IPS-15b (cell line): ENCODE measurements around the gene CDH18.
"Not testable (repeated sequence)": the region's sequence is repeated elsewhere in the genome, so short reads cannot be mapped to it uniquely, and the experiment has no call there.

Experiments used
- H3K27me3 ChIP-seq: one replicate; pipeline ENCODE4 v1.6.1; 2013; ENCODE audit warnings: low read length; ENCODE audit not compliant: control insufficient read depth, insufficient read depth
- H3K36me3 ChIP-seq: one replicate; pipeline ENCODE4 v1.6.1; 2013; ENCODE audit warnings: low read length; ENCODE audit not compliant: control insufficient read depth, insufficient read depth
- H3K4me1 ChIP-seq: one replicate; pipeline ENCODE4 v1.6.1; 2013; ENCODE audit warnings: mild to moderate bottlenecking, low read length; ENCODE audit not compliant: control insufficient read depth, insufficient read depth
- H3K4me3 ChIP-seq: one replicate; pipeline ENCODE4 v1.5.1; 2013; ENCODE audit warnings: low read depth, low read length
- H3K9ac ChIP-seq: one replicate; pipeline ENCODE4 v1.6.1; 2013; ENCODE audit warnings: low read depth, mild to moderate bottlenecking, low read length
- H3K9me3 ChIP-seq: one replicate; pipeline ENCODE4 v1.6.1; 2013; ENCODE audit warnings: mild to moderate bottlenecking, low read length; ENCODE audit not compliant: control insufficient read depth, insufficient read depth

CDH18 gene

DNA sequence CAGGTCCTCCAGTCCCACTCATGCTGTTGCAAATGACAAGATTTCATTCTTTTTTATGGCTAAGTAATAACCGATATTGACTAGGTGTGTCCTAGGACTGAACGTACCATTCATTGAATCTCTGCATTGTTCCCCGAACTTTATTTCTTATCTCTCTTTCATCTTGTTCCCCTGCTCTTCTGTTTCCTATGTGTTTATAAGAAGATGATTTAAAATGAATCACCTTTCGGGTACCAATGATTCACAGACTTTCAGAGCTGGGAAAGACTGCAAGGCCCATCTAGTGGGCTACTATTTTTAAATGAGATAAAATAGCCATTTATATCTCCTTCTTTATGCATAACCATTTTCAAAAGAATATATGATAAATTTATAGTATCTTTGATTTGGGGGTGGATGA, 133.0 kb downstream of the CDH18 start:
- Histone ChIP-seq H3K4me3 (no peak overlapping the region), H3K9ac (no peak overlapping the region), H3K27me3 (no peaks in the 10 kb centered on the region), H3K4me1 (no peaks in the 10 kb centered on the region), H3K36me3 (no peaks in the 10 kb centered on the region), H3K9me3 (no peaks in the 10 kb centered on the region)

DNA sequence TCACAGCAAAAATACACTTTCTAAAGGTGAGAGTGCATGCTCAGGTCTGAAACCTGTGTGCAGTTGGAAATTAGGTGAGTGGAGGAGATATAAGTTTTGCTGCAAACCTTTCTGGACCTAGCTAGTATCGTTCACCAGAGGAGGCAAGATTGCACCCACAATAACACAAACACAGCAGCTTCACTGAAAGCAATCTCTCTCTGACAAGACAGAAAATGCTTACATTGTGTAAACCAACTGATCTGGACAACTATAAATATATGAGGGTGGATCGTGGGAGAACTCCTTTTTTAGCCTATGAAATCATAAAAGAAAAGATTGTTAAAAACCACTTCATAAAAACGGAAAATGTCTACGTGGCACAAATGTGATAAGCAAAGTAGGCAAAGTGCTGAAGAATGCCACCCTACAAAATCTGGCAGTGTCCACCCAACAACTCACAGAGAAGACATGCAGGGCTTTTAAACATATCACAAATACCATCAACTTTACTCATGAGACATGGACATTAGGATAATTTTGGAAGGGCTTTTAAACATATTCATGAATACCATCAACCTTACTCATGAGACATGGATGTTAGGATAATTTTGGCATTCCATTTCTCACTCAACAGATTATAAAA, 134.3 kb downstream of the CDH18 start:
- no peaks in the 10 kb centered on the region for H3K4me1 ChIP-seq
- no peaks in the 10 kb centered on the region for H3K9me3 ChIP-seq
- no peaks in the 10 kb centered on the region for H3K36me3 ChIP-seq
- no peak overlapping the region for H3K9ac ChIP-seq
- H3K4me3 ChIP-seq: no peak overlapping the region
- no peaks in the 10 kb centered on the region for H3K27me3 ChIP-seq

DNA sequence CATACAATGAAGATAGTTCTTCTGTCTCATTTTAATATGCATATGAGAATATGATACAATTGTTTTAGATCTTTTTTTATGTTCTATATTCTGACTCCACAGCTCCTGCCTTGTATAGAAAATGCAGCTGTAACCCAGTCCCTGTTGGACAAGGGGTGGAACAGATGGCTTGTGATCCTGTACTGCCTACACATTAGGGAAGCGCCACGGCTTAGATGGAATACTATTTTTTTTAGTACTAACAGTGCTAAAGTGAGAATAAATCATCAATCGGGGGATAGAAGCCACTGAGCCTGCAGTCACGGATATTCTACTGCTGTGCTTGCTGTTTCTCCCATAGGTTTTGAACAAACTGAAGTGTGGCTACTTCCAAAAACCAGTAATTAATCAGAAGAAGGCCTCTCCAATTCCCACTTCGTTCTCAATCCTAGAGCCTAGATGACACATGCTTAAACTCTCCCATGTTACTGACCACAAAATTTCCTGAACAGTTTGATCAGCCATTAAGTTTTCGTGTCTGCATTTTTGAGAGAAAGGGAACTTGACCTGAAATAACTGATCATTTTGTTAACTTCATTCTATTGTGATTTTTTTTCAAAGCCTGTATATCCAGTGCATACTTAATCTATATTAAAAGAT, 150.3 kb downstream of the CDH18 start:
- H3K9ac ChIP-seq: no peak overlapping the region
- no peaks in the 10 kb centered on the region for H3K36me3 ChIP-seq
- H3K27me3 ChIP-seq: no peaks in the 10 kb centered on the region
- H3K4me3 ChIP-seq: no peak overlapping the region
- no peaks in the 10 kb centered on the region for H3K4me1 ChIP-seq
- H3K9me3 ChIP-seq: no peaks in the 10 kb centered on the region

DNA sequence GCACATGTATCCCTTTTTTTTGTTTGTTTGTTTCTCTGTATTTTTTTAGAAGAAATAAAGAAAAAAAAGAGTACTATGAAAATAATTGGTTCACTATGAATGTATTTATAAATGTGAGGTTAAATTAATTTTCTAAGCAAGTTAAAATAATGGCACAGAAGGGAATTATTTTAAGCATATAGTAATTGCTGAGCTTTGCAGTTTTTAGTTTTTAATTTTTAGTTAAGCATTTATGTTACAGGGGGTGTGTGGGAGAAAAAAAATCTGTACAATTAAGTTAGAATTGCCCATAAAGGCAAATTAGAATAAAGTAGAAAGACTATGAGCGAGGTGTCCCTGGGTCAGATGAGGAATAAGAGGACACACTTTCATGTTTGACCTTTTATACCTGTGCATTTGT, 152.6 kb downstream of the CDH18 start:
- Histone ChIP-seq H3K9ac (no peak overlapping the region), H3K27me3 (no peaks in the 10 kb centered on the region), H3K9me3 (no peaks in the 10 kb centered on the region), H3K4me1 (no peaks in the 10 kb centered on the region), H3K36me3 (no peaks in the 10 kb centered on the region), H3K4me3 (no peak overlapping the region)

DNA sequence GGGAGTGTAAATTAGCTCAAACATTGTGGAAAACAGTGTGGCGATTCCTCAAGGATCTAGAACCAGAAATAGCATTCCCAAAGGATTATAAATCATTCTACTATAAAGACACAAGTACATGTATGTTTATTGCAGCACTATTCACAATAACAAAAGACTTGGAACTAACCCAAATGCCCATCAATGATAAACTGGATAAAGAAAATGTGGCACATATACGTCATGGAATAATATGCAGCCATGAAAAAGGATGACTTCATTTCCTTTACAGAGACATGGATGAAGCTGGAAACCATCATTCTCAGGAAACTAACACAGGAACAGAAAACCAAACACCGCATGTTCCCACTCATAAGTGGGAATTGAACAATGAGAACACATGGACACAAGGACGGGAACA, 175.3 kb downstream of the CDH18 start:
- H3K9me3 ChIP-seq, H3K9ac ChIP-seq, H3K36me3 ChIP-seq, H3K4me1 ChIP-seq, H3K27me3 ChIP-seq, H3K4me3 ChIP-seq: not testable (repeated sequence)

DNA sequence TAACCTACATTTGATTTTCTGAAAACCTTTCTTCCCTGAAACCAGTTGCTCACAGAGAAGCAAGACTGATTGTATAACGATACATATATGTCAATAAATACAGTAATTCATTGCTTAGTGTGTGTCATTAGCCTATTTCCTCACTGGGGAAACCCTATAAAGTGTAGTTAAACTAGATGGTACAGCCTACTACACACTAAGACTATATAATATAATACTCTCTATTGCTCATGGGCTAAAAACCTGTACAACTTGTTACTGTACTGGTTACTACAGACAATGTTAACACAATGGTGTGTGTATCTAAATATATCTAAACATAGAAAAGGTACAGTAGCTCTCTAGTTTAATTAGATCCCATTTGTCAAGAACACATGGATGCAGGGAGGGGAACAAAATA, 181.2 kb downstream of the CDH18 start:
- no peaks in the 10 kb centered on the region for H3K36me3 ChIP-seq
- H3K27me3 ChIP-seq: no peaks in the 10 kb centered on the region
- H3K4me3 ChIP-seq: no peak overlapping the region
- no peaks in the 10 kb centered on the region for H3K9me3 ChIP-seq
- no peak overlapping the region for H3K9ac ChIP-seq
- H3K4me1 ChIP-seq: no peaks in the 10 kb centered on the region

DNA sequence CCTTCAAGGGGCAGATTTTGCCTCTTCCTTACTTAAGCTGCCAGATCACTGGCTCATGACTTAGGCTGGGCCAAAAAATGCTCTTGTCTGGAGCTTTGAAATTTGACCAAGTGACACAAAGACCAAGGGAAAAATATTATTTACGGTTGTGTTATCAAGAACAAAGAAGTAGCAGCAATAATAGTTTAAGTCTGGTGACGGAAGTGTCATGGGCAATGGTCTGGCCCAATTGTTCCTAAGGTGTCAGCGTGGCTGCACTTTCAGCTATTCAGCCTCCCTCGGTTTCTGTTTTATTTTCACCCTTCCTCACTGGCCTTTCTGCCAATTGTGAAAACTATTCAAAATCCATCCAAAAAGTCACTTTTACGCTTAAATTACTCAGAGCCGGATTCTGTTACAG, 185.3 kb downstream of the CDH18 start:
- Histone ChIP-seq H3K27me3 (no peaks in the 10 kb centered on the region), H3K36me3 (no peaks in the 10 kb centered on the region), H3K4me1 (no peaks in the 10 kb centered on the region), H3K9ac (no peak overlapping the region), H3K9me3 (no peaks in the 10 kb centered on the region), H3K4me3 (no peak overlapping the region)

DNA sequence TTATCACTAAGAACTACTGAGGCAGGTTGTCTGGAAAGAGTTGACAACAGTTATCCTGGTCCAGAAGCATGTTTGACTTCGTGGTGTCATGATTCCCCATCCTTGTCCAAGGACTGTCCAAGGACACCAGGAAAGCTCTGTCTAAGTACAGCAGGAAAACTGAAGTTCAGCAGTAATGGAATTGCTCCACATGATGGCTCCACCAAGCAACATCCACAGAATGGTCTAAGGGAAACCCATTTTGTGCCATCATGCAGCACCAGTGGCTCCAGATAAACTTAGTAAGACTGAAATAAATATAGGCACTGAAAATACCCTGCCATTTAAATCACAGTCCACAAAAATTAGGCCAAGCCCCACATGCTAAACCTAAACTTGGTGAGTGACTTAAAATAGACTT, 192.8 kb downstream of the CDH18 start:
- H3K4me1 ChIP-seq: no peaks in the 10 kb centered on the region
- no peak overlapping the region for H3K9ac ChIP-seq
- H3K9me3 ChIP-seq: no peaks in the 10 kb centered on the region
- no peaks in the 10 kb centered on the region for H3K36me3 ChIP-seq
- H3K4me3 ChIP-seq: no peak overlapping the region
- no peaks in the 10 kb centered on the region for H3K27me3 ChIP-seq

DNA sequence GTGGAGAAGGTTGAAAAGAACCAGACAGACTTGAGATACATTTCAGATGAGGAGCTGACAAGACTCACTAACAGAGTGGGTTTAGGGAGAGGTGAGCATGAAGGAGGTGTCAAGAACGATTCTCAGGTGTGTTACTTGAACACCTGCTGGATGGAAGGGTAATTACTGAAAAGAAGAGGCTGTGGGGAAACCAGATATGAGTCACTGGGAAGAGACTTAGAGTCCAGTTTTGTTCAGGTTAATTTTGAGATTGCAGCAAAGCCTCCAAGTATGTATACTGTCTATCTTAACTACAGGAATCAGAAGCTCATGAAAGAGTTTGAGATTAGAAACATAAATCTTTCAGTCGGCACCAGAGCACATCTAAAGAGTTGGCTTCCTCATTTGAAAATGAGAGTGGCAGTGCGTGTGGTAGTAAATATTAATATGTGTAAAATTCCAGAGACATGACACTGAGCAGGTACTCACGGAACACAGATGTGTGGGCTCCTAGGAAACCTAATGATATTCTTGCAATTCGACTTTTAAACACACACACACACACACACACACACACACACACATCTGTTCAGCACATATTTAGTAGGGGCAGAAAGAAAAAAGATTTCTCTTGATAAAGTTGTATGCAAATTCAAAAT, 197.1 kb downstream of the CDH18 start:
- no peak overlapping the region for H3K4me3 ChIP-seq
- H3K9me3 ChIP-seq: no peaks in the 10 kb centered on the region
- no peaks in the 10 kb centered on the region for H3K36me3 ChIP-seq
- no peak overlapping the region for H3K9ac ChIP-seq
- H3K27me3 ChIP-seq: no peaks in the 10 kb centered on the region
- no peaks in the 10 kb centered on the region for H3K4me1 ChIP-seq

DNA sequence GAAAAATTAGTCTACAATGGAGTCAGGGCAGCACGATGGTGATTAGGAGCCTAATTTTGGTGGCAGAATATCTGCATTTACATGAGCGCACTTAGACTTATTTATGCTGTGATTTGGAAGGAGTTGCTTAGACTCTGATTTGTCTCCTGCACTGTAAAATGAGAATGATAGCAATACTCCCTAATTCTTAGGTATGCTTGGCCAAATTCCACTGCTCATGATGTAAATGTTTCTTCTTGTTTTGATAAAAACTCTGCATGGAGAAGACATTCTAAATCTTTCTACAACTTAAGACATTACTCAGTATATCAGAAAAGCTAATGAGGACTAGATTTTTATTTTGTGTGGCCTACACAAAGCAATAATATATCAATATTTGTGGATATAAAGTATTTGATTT, 205.4 kb downstream of the CDH18 start:
- no peaks in the 10 kb centered on the region for H3K27me3 ChIP-seq
- H3K36me3 ChIP-seq: no peaks in the 10 kb centered on the region
- no peaks in the 10 kb centered on the region for H3K9me3 ChIP-seq

DNA sequence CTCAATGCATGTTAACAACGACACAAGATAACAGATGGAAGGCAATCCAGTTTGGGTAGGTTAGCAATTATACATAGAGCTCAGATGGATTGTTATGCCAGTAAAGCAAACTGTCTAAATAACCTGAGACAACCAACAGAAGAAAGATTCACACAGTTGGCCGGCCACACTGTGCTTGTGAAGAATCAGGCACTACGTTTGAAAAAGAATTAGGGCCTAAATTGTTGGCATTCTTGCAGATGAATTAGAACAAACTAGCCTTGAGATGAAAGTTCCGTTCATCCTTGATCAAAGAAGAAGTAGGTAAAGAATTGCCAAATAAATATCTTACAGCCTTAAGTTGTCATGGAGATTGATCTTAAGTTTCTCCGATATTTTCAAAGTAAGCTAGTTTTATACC, 210.6 kb downstream of the CDH18 start:
- H3K36me3 ChIP-seq: no peaks in the 10 kb centered on the region
- no peaks in the 10 kb centered on the region for H3K27me3 ChIP-seq
- no peaks in the 10 kb centered on the region for H3K9me3 ChIP-seq
- H3K4me3 ChIP-seq: no peak overlapping the region
- no peak overlapping the region for H3K9ac ChIP-seq
- H3K4me1 ChIP-seq: peaks cover 4% of the 10 kb centered on the region

More for the DNA sequence above, 205.4 kb downstream of the CDH18 start:
- no peak overlapping the region for H3K4me3 ChIP-seq
- no peak overlapping the region for H3K9ac ChIP-seq
- H3K4me1 ChIP-seq: no peaks in the 10 kb centered on the region

DNA sequence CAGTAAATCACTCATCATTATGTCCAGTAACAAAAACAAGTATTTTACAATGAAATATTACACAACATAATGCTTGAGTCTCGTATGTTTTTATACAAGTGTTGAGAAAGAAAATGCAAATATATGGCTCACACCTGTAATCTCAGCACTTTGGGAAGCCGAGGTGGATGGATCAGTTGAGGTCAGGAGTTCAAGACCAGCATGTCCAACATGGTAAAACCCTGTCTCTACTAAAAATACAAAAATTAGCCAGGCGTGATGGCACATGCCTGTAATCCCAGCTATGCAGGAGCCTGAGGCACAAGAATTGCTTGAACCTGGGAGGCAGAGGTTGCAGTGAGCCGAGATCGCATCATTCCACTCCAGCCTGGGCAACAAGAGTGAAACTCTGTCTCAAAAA, 211.1 kb downstream of the CDH18 start:
- H3K27me3 ChIP-seq, H3K4me3 ChIP-seq, H3K9ac ChIP-seq, H3K4me1 ChIP-seq, H3K9me3 ChIP-seq, H3K36me3 ChIP-seq: not testable (repeated sequence)
